ENCODE results near the gene IL3RA.

DNA sequence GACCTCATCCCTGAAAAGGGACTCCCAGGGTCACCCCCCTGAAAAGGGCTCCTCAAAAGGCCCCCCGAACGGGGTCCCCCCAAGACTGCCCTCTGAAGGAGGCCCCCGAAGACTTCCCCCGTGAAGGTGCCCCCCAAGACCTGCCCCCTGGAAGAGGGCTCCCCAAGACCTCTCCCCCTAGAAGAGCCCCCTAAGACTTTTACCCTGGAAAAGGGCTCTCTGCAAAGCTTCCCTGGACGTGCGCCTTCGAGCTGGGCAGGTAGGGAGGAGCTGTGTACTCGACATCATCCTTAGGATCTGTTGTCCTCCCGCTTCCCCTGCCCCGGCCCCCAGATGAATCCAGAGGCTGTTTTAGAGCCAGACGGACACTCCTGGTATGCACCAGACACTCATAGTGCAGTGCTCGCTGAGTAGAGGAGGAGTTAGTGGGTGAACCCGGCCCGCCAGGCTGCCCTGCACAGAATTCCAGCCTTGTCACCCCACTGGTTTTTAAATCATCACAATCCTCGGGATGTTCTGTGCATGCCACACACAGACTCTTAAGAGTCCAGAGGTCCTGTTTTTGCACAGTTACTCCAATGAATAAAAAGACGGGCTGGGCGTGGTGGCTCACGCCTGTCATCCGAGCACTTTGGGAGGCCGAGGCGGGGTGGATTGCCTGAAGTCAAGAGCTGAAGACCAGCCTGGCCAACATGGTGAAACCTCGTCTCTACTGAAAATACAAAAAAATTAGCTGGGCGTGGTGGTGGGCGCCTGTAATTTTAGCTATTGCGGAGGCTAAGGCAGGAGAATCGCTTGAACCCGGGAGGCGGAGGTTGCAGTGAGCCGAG lies 61.1 kb downstream of the IL3RA start:
- TF ChIP-seq, protein P1, sequence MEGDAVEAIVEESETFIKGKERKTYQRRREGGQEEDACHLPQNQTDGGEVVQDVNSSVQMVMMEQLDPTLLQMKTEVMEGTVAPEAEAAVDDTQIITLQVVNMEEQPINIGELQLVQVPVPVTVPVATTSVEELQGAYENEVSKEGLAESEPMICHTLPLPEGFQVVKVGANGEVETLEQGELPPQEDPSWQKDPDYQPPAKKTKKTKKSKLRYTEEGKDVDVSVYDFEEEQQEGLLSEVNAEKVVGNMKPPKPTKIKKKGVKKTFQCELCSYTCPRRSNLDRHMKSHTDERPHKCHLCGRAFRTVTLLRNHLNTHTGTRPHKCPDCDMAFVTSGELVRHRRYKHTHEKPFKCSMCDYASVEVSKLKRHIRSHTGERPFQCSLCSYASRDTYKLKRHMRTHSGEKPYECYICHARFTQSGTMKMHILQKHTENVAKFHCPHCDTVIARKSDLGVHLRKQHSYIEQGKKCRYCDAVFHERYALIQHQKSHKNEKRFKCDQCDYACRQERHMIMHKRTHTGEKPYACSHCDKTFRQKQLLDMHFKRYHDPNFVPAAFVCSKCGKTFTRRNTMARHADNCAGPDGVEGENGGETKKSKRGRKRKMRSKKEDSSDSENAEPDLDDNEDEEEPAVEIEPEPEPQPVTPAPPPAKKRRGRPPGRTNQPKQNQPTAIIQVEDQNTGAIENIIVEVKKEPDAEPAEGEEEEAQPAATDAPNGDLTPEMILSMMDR (IDR thresholded peaks at IDR 0.05): no peak
- no peak for TF ChIP-seq ZFX (IDR thresholded peaks at IDR 0.05; ENCODE audit: borderline replicate concordance)

Data from 22Rv1 (cell line).